HUES48 (cell line): ENCODE results near the gene TBC1D3B.
A peak's percentile ranks its signal among the peaks of the same experiment; 100 is the strongest.
"Not testable (repeated sequence)": the region's sequence is repeated elsewhere in the genome, so short reads cannot be mapped to it uniquely, and the experiment has no call there.

Source experiments
- H3K27ac ChIP-seq: one replicate; pipeline ENCODE4 v1.7.0; 2013; ENCODE audit warnings: low read depth, low read length, inconsistent platforms
- H3K27me3 ChIP-seq: 2 replicates; pipeline ENCODE4 v1.6.1; 2013; ENCODE audit warnings: mild to moderate bottlenecking, low read length; ENCODE audit not compliant: control insufficient read depth, insufficient read depth
- H3K36me3 ChIP-seq: 2 replicates; pipeline ENCODE4 v1.6.1; 2013; ENCODE audit warnings: low read length; ENCODE audit not compliant: control insufficient read depth, insufficient read depth
- H3K4me1 ChIP-seq: 2 replicates; pipeline ENCODE4 v1.6.1; 2013; ENCODE audit warnings: mild to moderate bottlenecking, low read length; ENCODE audit not compliant: control insufficient read depth, insufficient read depth
- H3K4me3 ChIP-seq: 2 replicates; pipeline ENCODE4 v1.5.1; 2013; ENCODE audit warnings: mild to moderate bottlenecking, low read depth, low read length
- H3K9ac ChIP-seq: 2 replicates; pipeline ENCODE4 v1.6.1; 2013; ENCODE audit warnings: mild to moderate bottlenecking, low read depth, low read length, moderate library complexity
- H3K9me3 ChIP-seq: 2 replicates; pipeline ENCODE4 v1.6.1; 2013; ENCODE audit warnings: low read length; ENCODE audit not compliant: control insufficient read depth, insufficient read depth

Gene TBC1D3B

DNA sequence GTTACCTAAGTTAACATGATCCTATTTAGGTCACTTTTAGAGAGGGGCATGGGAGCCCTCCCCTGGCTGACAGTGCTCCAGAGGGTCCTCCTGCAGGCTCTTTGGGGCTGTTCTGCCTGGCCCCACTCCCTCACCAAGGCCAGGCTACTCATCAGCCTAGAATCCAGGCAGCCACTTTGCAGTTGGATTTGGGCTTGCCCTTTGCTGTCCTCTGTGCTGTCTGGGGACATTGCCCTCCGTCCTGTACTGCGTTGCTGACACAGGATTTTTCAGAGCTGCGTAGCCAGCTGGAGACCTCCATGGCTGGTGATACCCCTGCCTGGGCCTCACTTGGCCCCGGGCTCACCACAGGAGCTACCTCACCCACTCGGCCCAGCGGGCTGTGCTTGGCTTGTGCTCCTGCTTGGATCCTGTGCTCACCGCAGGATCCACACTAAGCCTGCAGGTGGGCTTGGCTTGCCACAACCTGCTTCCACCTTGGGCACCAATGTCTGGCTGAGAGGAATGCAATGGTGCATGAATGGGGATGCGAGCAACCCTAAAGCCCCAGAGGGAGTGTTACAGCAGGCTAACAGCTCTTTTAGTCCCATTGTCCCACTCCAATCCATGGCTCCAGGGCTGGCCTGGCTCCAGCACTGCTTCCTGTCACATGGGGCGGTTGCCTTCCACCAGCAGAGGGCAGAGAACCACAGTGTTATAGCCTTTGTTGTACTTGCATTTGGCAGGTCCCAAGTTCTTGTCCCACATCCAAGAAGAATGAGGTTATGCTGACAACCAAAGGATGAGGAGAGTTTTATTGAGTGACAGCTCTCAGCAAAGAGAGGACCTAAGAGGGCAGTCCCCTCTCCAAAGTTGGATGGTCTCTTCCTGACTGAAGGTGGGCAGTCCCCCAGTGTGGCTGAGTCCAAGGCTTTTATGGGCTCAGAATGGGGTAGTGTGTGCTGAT is 51.3 kb downstream of the TBC1D3B start:
- no peaks in the 10 kb centered on the region for H3K27me3 ChIP-seq
- H3K27ac ChIP-seq = no peak overlapping the region
- H3K36me3 ChIP-seq = no peaks in the 10 kb centered on the region
- H3K9ac ChIP-seq = no peak overlapping the region
- H3K9me3 ChIP-seq = peaks cover 27% of the 10 kb centered on the region
- H3K4me3 ChIP-seq = no peak overlapping the region
- H3K4me1 ChIP-seq = peaks cover 19% of the 10 kb centered on the region

DNA sequence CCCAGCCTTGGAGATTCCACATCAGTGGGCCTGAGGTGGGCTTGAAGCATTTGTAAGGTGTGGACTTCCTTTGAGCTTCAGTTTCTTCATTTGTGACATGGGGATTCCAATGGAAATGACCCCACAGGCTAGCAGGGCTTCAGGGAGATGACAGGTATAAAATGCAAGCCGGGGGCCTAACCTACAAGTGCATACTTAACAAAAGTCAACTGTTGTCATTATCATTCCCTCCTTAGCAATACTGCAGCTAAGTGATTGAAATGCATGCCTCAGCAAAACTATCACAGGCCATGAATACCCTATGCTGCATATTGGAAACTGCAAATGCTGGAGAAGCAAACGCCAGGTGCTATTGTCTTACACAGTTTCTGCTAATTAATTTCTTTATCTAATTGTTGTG is 53.0 kb downstream of the TBC1D3B start:
- peak overlapping the region; percentile 9 for H3K27ac ChIP-seq
- H3K4me3 ChIP-seq = peak overlapping the region; percentile 11; the same call in 1 of the 2 replicates
- H3K36me3 ChIP-seq = no peaks in the 10 kb centered on the region
- no peaks in the 10 kb centered on the region for H3K27me3 ChIP-seq
- H3K4me1 ChIP-seq = peaks cover 19% of the 10 kb centered on the region
- peaks cover 27% of the 10 kb centered on the region for H3K9me3 ChIP-seq
- no peak overlapping the region for H3K9ac ChIP-seq

DNA sequence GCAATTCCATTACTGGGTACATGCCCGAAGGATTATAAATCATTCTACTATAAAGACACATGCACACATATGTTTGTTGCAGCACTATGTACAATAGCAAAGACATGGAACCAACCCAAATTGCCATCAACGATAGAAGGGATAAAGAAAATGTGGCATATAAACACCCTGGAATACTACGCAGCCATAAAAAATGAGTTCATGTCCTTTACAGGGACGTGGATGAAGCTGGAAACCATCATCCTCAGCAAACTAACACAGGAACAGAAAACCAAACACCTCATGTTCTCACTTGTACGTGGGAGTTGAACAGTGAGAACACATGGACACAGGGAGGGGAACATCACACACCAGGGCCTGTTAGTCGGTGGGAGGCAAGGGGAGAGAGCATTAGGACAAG is 55.3 kb downstream of the TBC1D3B start:
- Histone ChIP-seq H3K9me3 (peaks cover 16% of the 10 kb centered on the region), H3K4me1 (peaks cover 19% of the 10 kb centered on the region)
- not testable (repeated sequence) for H3K36me3 ChIP-seq, H3K27ac ChIP-seq, H3K27me3 ChIP-seq, H3K9ac ChIP-seq, H3K4me3 ChIP-seq

DNA sequence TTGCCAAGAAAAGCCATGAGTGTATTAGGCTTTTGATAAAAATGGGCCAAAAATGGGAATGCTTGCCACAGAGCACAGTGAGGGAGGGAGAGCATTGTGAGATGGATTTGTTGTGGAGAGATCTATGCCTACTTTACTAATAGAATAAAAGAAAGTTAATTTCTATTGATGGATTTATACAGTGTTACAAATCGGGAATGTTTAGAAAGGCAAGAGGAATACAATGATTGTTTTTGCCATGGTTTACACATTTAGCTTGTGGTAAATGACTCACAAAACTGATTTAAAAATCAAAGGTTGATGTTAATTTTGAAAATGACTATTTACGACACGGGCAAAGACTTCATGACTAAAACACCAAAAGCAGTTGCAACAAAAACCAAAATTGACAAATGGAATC is 56.2 kb downstream of the TBC1D3B start:
- Histone ChIP-seq H3K4me1 (peaks cover 19% of the 10 kb centered on the region), H3K27ac (no peak overlapping the region), H3K27me3 (no peaks in the 10 kb centered on the region), H3K4me3 (no peak overlapping the region), H3K36me3 (no peaks in the 10 kb centered on the region), H3K9ac (no peak overlapping the region), H3K9me3 (peaks cover 8% of the 10 kb centered on the region)

DNA sequence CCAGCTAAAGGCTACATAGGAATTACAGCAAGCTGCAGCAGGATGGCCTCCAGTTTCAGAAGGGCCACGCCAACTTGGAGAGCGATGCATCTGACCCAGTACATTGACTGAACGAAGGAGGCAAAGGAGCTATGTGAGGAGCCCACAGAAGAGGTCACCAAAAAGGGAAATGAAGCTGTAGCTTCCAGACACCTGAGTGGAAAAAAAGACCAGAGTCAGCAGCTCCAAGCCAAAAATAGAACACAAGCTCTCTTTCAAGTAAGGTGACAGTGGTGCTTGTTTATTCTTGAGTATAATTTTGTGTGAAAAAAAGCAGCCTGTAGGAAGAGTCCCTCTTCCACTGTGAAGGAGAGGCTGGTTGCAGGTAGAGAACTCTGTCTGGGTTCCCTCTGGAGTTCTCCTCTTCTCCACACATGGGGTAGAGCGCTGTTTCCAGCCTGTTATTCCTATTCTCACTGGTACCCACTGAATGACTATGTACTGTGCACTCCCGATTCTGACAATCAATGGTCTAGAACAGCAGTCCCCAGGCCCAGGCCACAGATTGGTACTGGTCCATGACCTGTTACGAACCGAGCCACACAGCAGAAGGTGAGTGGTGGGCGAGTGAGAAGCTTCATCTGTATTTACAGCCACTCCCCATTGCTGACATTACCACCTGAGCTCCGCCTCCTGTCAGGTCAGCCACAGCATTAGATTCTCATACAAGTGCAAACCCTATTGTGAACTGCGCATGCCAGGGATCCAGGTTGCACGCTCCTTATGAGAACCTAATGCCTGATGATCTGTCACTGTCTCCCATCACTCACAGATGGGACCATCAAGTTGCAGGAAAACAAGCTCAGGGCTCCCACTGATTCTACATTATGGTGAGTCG is 57.7 kb downstream of the TBC1D3B start:
- Histone ChIP-seq H3K27me3 (no peaks in the 10 kb centered on the region), H3K4me1 (peaks cover 13% of the 10 kb centered on the region), H3K36me3 (no peaks in the 10 kb centered on the region), H3K27ac (no peak overlapping the region), H3K9me3 (no peaks in the 10 kb centered on the region), H3K9ac (no peak overlapping the region), H3K4me3 (no peak overlapping the region)

DNA sequence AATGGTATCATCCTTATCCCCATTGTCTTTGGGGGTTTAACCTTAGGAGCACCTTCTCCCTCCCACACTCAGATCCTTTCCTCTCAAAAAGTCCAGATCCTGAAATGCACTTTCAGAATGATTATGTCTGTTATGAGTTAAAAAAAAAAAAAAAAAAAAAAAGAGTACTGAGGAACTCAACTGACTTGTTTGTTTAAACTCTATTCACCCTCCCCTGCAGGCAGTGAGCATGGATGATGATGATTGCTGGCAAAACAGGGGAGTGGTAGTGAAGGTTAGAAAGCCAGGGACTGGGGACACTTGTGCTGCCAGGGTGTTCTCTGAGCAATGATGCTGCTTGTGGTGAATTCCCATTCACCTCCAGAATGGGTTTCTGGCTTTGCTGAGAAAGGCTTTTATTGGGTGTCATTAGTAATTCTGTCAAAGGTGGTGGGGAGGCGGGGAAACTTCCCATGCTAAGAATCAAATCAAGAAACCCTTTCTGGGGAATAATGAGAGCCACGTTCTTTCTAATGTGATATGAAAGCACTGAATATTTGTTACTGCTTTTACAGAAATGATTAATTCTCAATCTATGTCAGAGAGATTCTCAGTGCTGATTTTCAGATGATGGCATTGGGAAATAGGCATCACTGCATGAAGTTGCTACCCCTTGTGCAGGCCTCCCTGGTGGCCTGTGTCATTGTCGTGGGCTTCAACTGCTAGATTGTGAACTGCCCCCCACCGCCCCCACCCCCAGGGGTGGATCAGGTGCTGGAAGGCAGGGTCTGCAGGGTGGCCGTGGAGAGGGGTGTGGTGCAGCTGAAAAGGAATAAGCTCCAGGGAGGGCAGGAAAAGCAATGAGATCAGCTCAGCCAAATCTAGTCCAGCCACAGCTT is 58.7 kb downstream of the TBC1D3B start:
- Histone ChIP-seq H3K27me3 (no peaks in the 10 kb centered on the region), H3K4me1 (peaks cover 3% of the 10 kb centered on the region; the same call in 1 of the 2 replicates), H3K9ac (no peak overlapping the region), H3K36me3 (no peaks in the 10 kb centered on the region), H3K9me3 (no peaks in the 10 kb centered on the region; the same call in 1 of the 2 replicates), H3K27ac (no peak overlapping the region), H3K4me3 (no peak overlapping the region)
